Measurements from ENCODE around the gene PLSCR3.

Gene PLSCR3

GRCh38 chr17:7406235-7406825, 12.0 kb upstream of the PLSCR3 start:
- no peak overlapping the region for H3K4me3 ChIP-seq (ENCODE audit: low read depth, low read length)
- TF ChIP-seq CTCF (IDR thresholded peaks at IDR 0.05; ENCODE audit: borderline replicate concordance, insufficient read depth, low read depth, low read length) = no peak

- no peak overlapping the region for H3K4me3 ChIP-seq (ENCODE audit: low read depth, low read length)
- no peak for TF ChIP-seq CTCF (IDR thresholded peaks at IDR 0.05; ENCODE audit: borderline replicate concordance, insufficient read depth, low read depth, low read length)
Observed at GRCh38 chr17:7405350-7406234, 11.3 kb upstream of the PLSCR3 start.

DNA sequence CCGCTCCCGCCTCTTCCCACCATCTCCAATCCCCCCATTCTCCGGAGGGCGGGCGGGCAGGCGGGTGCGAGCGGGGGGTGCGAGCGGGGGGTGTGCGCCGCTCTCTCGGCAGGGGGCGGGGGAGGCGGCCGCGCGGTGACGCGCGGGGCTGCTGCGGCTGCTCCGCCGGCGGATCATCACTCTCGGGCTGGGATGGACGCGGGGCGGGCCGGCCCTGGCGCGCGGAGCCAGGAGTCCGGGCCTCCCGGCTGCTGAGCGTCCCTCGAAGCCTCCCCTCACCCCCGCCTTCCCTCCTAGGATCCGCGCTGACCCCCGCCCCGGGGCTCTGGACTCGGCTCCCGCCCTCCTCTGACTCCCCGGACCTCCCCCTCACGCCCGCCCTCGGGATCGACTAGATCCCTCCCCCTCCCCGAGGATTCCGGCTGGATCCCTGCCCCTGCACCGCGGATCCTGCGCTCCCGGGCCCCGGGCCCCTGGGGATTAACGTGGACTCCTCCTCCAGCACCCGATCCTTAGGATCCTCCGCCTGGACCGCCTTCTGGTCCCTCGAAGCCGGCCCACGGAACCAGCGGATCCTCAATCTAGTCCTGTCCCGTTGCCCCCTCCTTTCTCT, 10.5 kb upstream of the PLSCR3 start:
- TF ChIP-seq CTCF (IDR thresholded peaks at IDR 0.05; ENCODE audit: borderline replicate concordance, insufficient read depth, low read depth, low read length) = no peak
- H3K4me3 ChIP-seq (ENCODE audit: low read depth, low read length) = peak overlapping the region; percentile 46

DNA sequence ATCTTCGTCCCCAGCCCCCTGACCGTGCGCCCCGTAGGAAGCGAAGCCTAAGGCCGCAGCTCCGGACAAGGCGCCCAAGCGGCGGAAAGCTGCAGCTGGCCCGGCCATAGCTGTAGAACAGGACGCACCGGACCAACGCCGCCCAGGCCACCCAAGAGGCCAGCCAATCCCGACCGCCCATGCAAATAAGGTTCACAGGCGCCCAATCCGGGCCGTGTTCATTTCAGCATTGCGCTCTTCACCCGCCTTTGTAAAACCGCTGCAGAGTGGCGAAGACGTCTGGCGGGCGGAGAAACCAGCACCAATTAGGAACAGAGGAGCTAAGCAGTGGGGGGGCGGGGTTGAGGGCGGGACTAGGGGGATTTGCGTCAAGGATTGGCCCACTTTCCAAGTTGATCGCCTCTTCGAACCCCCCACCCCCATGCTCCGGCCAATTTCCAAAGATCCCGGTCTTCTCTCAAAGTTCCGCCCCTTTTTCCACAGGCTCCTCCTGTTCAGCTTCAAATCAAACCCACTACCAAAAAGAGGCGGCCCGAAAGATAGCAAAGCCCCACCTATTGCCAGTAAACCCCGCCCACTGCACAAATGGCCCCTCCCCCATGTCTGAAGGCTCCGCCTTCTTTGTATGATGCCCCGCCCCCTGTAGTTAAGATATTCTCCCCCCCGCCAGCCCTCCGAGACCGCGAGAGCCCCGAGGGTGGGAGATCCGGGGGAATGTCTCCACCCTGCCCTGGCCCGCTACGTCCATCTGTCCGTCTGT, 9.8 kb upstream of the PLSCR3 start, which contains the start of gene TMEM256:
Gene TMEM256 (minus strand): TSS at position 121 of the 760 bp plus-strand sequence. CDS start 13 bp downstream, at position 108.
- no peak for TF ChIP-seq CTCF (IDR thresholded peaks at IDR 0.05; ENCODE audit: borderline replicate concordance, insufficient read depth, low read depth, low read length)
- peak within 1 kb of the TSS; percentile 80 for H3K4me3 ChIP-seq (ENCODE audit: low read depth, low read length)

DNA sequence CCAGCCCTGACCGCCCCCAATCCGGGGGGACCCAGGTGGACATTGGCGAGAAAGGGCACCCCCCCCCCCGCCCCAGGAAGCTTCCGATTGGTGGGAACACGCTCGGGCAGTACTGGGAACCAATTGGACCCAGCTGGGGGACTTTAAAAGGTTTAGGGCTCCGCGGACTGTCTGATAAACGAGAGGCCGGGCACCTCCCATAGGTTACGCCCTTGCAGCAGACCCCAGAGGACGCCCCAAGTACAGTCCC, 9.3 kb upstream of the PLSCR3 start:
- peak overlapping the region; percentile 80 for H3K4me3 ChIP-seq (ENCODE audit: low read depth, low read length)

More for the DNA sequence above, 9.3 kb upstream of the PLSCR3 start:
- TF ChIP-seq CTCF (IDR thresholded peaks at IDR 0.05; ENCODE audit: borderline replicate concordance, insufficient read depth, low read depth, low read length) = no peak
